Mesendoderm (in vitro differentiated cells): ENCODE measurements around the gene SYF2.

Experiments used
- DNase-seq: peaks from one replicate; pipeline ENCODE4 v3.0.0; 2013
- H2AK5ac ChIP-seq: 2 replicates; pipeline ENCODE4 v1.6.1; 2013; ENCODE audit warnings: low read length, inconsistent platforms
- H2BK120ac ChIP-seq: 2 replicates; pipeline ENCODE4 v1.6.1; 2013; ENCODE audit warnings: low read depth, mild to moderate bottlenecking, low read length, moderate library complexity, mixed read lengths
- H2BK15ac ChIP-seq: replicated peaks from 2 replicates; pipeline ENCODE4 v1.6.1; 2013; ENCODE audit warnings: low read depth, mild to moderate bottlenecking, moderate library complexity
- H2BK5ac ChIP-seq: 2 replicates; pipeline ENCODE4 v1.6.1; 2013; ENCODE audit warnings: low read length, inconsistent platforms
- H3K18ac ChIP-seq: 2 replicates; pipeline ENCODE4 v1.6.1; 2013; ENCODE audit warnings: mild to moderate bottlenecking, low read length, mixed read lengths
- H3K23ac ChIP-seq: one replicate; pipeline ENCODE4 v1.6.1; 2013; ENCODE audit warnings: low read length
- H3K27ac ChIP-seq: 2 replicates; pipeline ENCODE4 v1.5.1; 2013; ENCODE audit warnings: low read depth, mild to moderate bottlenecking, inconsistent platforms, low read length, moderate library complexity
- H3K27me3 ChIP-seq: 2 replicates; pipeline ENCODE4 v1.6.1; 2013; ENCODE audit warnings: low read length, control low read depth, mild to moderate bottlenecking, inconsistent platforms; ENCODE audit not compliant: insufficient read depth, poor library complexity
- H3K36me3 ChIP-seq: 2 replicates; pipeline ENCODE4 v1.6.1; 2013; ENCODE audit warnings: low read length, inconsistent platforms; ENCODE audit not compliant: control insufficient read depth, insufficient read depth
- H3K4ac ChIP-seq: one replicate; pipeline ENCODE4 v1.6.1; 2013; ENCODE audit warnings: low read depth, mild to moderate bottlenecking, low read length, moderate library complexity
- H3K4me1 ChIP-seq: 2 replicates; pipeline ENCODE4 v1.6.1; 2013; ENCODE audit warnings: low read depth, low read length, inconsistent platforms; ENCODE audit not compliant: control insufficient read depth
- H3K4me2 ChIP-seq: 2 replicates; pipeline ENCODE4 v1.6.1; 2013; ENCODE audit warnings: low read length
- H3K4me3 ChIP-seq: 2 replicates; pipeline ENCODE4 v1.5.1; 2013; ENCODE audit warnings: mild to moderate bottlenecking, low read length
- H3K56ac ChIP-seq: one replicate; pipeline ENCODE4 v1.6.1; 2013; ENCODE audit warnings: low read length
- H3K79me1 ChIP-seq: 2 replicates; pipeline ENCODE4 v1.6.1; 2013; ENCODE audit warnings: low read length, inconsistent platforms
- H3K79me2 ChIP-seq: 2 replicates; pipeline ENCODE4 v1.6.1; 2013; ENCODE audit warnings: mild to moderate bottlenecking, low read length; ENCODE audit not compliant: control insufficient read depth, insufficient read depth
- H3K9ac ChIP-seq: 2 replicates; pipeline ENCODE4 v1.6.1; 2013; ENCODE audit warnings: low read length, inconsistent platforms
- H4K5ac ChIP-seq: one replicate; pipeline ENCODE4 v1.6.1; 2013; ENCODE audit warnings: low read length
- H4K8ac ChIP-seq: one replicate; pipeline ENCODE4 v1.6.1; 2013; ENCODE audit warnings: low read depth, mild to moderate bottlenecking, control low read depth, low read length, moderate library complexity
- WGBS: extraction: QIAGEN DNeasy Blood & Tissue Kit; methylation state at CpG from one replicate; pipeline ENCODE4 v1.1.7; 2013; ENCODE audit warnings: low lambda C conversion rate, missing lambda C conversion rate; ENCODE audit not compliant: insufficient coverage; ENCODE audit errors: extremely low coverage; 5-methylcytosine and 5-hydroxymethylcytosine counted together

SYF2 gene

DNA sequence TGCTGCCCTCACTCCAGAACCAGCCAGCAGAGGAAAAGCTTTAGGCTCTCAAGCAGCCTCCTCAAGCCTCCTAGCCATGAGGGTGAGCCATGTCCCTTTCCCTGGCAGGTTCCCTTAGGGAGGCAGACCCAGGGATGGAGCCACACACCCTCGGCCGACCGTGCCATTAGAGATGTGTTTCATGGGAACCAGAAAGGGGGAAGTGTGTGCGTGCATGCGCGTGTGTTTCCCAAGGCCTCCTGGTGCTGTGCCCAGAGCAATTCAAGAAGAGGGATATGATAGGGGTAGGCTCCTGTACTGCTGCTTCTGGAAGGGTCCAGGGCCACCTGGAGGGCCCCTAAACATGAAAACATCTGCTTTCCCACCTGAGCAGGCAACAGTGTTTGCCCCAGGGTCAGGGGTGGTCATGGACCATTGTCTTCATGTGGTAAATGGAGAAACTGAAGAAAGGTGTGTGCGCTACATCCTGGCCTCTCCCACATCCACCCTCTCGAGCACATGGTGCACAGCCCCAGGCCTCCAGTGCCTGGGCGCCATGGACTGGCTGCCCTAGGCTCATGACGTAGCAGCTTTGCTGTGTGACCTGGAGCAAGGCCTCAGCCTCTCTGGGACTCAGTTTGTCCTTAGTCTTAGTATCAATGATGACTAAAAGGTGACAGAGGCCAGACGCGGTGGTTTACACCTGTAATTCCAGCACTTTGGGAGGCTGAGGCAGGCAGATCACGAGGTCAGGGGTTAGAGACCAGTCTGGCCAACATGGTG is 48.1 kb downstream of the SYF2 start:
- Histone ChIP-seq H2BK5ac (no peak overlapping the region), H2AK5ac (no peak overlapping the region), H4K5ac (no peak overlapping the region), H3K9ac (no peak overlapping the region), H3K23ac (no peak overlapping the region), H3K4me2 (no peak overlapping the region), H3K79me2 (no peaks in the 10 kb centered on the region), H3K4me3 (no peak overlapping the region), H2BK120ac (no peak overlapping the region), H3K27me3 (no peaks in the 10 kb centered on the region), H2BK15ac (no peak overlapping the region), H3K79me1 (no peaks in the 10 kb centered on the region), H3K56ac (no peak overlapping the region), H3K4ac (no peak overlapping the region), H3K36me3 (no peaks in the 10 kb centered on the region), H4K8ac (no peak overlapping the region), H3K18ac (no peak overlapping the region), H3K4me1 (no peaks in the 10 kb centered on the region), H3K27ac (no peak overlapping the region)
- no CpG with 5 or more reads among the region's 13 CpGs for WGBS
- DNase-seq = no peak

DNA sequence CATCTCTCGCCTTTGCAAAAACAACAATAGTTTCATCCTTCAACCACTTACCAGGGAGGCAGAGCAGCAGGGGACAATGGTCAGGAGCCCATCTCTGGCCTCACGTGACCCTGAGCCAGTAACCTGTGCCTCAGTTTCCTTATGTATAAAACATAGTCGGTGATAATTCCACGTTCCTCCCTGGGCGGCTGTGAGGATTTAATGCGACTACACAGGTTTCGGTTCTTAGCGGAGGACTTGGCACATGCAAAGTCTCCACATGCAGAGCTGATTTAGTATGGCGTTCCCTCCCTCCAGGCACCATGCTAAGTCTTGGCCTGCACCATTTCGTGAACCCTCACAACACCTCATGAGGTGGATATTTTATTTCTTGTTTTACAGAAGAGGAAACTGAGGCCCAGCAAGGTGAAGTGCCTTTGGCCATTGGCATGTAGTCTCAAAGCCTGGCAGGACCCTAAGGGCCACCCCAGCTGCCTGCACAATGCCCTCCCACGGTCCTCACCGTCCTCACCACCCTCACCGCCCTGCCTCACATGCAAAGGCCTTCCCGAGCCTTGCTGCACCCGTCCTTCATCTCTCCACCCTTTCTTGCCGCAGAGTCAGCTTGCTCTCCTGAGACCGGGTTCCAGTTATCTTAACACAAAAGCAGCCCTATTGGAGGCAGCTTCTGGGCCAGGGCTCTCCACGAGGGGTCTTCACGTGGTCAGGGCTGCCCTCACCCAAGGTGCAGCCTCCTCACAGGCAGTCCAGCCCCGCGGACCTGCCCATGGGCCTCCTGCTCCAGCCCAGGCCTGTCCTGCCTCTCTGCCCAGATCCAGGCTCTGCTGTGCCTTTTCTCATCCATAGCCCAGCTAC is 48.9 kb downstream of the SYF2 start:
- Histone ChIP-seq H3K23ac (no peak overlapping the region), H3K79me1 (no peaks in the 10 kb centered on the region), H3K27ac (no peak overlapping the region), H2BK15ac (no peak overlapping the region), H2BK120ac (no peak overlapping the region), H3K9ac (no peak overlapping the region), H3K27me3 (no peaks in the 10 kb centered on the region), H3K36me3 (no peaks in the 10 kb centered on the region), H3K4me1 (no peaks in the 10 kb centered on the region), H3K4ac (no peak overlapping the region), H4K8ac (no peak overlapping the region), H3K18ac (no peak overlapping the region), H4K5ac (no peak overlapping the region), H2BK5ac (no peak overlapping the region), H3K79me2 (no peaks in the 10 kb centered on the region), H3K4me3 (no peak overlapping the region), H3K56ac (no peak overlapping the region), H3K4me2 (no peak overlapping the region), H2AK5ac (no peak overlapping the region)
- DNase-seq = no peak
- no CpG with 5 or more reads among the region's 21 CpGs for WGBS

DNA sequence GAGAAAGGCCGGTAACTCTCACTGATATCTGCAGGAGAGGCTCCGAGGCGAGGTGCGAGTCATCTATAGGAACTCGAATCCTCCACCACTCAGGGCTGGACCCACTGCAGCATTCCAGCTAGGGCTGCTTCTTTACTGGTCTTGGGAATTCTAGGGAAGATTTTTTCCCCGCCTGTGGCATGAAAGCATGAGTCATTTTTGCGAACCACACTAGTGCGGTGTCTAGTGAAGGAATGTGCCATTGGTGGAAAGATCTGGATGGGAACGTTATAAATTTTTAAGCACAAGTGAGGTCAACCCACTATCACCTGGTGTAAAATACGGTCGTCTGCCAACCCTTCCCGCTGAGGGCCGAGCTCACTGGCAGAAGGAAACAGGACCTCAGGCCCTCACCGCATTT is 49.7 kb downstream of the SYF2 start:
- H3K9ac ChIP-seq = no peak overlapping the region
- no peak overlapping the region for H3K4ac ChIP-seq
- no peak overlapping the region for H2BK15ac ChIP-seq
- WGBS = no CpG with 5 or more reads among the region's 14 CpGs
- H3K27ac ChIP-seq = no peak overlapping the region
- H2BK120ac ChIP-seq = no peak overlapping the region
- no peak overlapping the region for H4K8ac ChIP-seq
- H3K36me3 ChIP-seq = no peaks in the 10 kb centered on the region
- H4K5ac ChIP-seq = no peak overlapping the region
- no peaks in the 10 kb centered on the region for H3K79me1 ChIP-seq
- no peak overlapping the region for H2AK5ac ChIP-seq
- peak; percentile 29 for DNase-seq
- no peak overlapping the region for H2BK5ac ChIP-seq
- H3K18ac ChIP-seq = no peak overlapping the region
- no peak overlapping the region for H3K4me2 ChIP-seq
- no peak overlapping the region for H3K4me3 ChIP-seq
- H3K23ac ChIP-seq = no peak overlapping the region
- H3K56ac ChIP-seq = no peak overlapping the region
- no peaks in the 10 kb centered on the region for H3K79me2 ChIP-seq
- H3K4me1 ChIP-seq = no peaks in the 10 kb centered on the region
- no peaks in the 10 kb centered on the region for H3K27me3 ChIP-seq

DNA sequence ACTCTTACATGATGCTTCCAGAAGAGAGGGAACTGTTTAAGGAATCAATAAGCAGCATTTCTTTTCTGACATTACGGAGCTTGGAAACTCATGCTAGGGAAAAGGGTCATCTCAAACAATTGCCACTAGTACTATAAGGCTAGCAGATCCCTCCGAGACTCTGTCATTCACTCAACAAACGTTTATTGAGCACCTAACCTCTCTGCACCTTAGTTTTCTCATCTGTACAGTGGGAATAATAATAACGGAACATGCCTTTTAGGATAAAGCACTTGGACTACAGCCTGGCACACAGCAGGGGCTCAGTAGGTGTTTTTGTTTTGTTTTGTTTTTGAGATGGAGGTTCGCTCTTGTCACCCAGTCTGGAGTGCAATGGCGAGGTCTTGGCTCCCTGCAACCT is 51.3 kb downstream of the SYF2 start:
- no peaks in the 10 kb centered on the region for H3K4me1 ChIP-seq
- no peak overlapping the region for H2BK15ac ChIP-seq
- no peak overlapping the region for H3K56ac ChIP-seq
- WGBS = no CpG with 5 or more reads among the region's 6 CpGs
- no peak overlapping the region for H3K27ac ChIP-seq
- no peak overlapping the region for H3K23ac ChIP-seq
- H3K4ac ChIP-seq = no peak overlapping the region
- DNase-seq = no peak
- no peak overlapping the region for H4K8ac ChIP-seq
- no peaks in the 10 kb centered on the region for H3K36me3 ChIP-seq
- H4K5ac ChIP-seq = no peak overlapping the region
- H3K79me1 ChIP-seq = no peaks in the 10 kb centered on the region
- H3K18ac ChIP-seq = no peak overlapping the region
- H2BK120ac ChIP-seq = no peak overlapping the region
- no peak overlapping the region for H2BK5ac ChIP-seq
- H3K4me3 ChIP-seq = no peak overlapping the region
- no peaks in the 10 kb centered on the region for H3K79me2 ChIP-seq
- H3K4me2 ChIP-seq = no peak overlapping the region
- no peak overlapping the region for H3K9ac ChIP-seq
- no peaks in the 10 kb centered on the region for H3K27me3 ChIP-seq
- H2AK5ac ChIP-seq = no peak overlapping the region

DNA sequence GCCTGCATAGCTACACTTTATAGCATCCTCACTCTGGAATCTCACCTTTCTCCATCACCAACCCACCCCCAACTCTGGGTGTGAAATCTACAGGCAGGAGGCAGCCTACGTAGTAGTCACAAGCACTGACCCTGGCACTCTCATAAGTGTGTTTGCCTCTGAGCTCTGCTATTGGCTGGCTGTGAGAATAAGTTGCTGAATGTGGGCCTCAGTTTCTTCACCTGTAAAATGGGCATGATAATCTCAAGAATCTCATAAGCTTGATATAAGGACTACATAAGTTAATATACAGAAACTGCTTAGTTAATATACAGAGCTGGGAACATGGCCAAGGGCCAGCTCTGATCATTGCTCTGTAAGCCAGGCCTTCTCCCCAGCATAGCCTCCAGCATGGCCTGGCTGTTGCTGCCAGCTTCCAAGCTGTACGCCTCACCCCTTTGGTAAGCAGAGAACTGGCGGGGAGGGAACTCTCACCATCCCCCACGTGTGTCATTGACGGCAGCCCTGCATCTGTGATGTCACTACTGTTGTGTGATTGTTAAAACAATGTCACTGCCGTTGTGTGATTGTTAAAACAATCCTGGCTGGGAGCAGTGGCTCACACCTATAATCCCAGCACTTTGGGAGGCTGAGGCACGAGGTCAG is 53.3 kb downstream of the SYF2 start:
- H3K9ac ChIP-seq = no peak overlapping the region

More for the DNA sequence above, 53.3 kb downstream of the SYF2 start:
- WGBS = no CpG with 5 or more reads among the region's 7 CpGs
- H2AK5ac ChIP-seq = no peak overlapping the region
- H3K56ac ChIP-seq = no peak overlapping the region
- H2BK5ac ChIP-seq = no peak overlapping the region
- H4K8ac ChIP-seq = no peak overlapping the region
- DNase-seq = no peak
- H3K4me2 ChIP-seq = no peak overlapping the region
- no peaks in the 10 kb centered on the region for H3K79me1 ChIP-seq
- no peak overlapping the region for H2BK15ac ChIP-seq
- H3K36me3 ChIP-seq = no peaks in the 10 kb centered on the region
- no peak overlapping the region for H3K18ac ChIP-seq
- H3K27me3 ChIP-seq = no peaks in the 10 kb centered on the region
- H3K4me3 ChIP-seq = no peak overlapping the region
- no peak overlapping the region for H4K5ac ChIP-seq
- no peaks in the 10 kb centered on the region for H3K79me2 ChIP-seq
- no peak overlapping the region for H2BK120ac ChIP-seq
- no peaks in the 10 kb centered on the region for H3K4me1 ChIP-seq
- H3K27ac ChIP-seq = no peak overlapping the region
- no peak overlapping the region for H3K4ac ChIP-seq
- no peak overlapping the region for H3K23ac ChIP-seq
